ENCODE results near the gene PAQR3. TPM values are rescaled to one million over a fixed set of nuclear protein-coding genes. Genes with fewer than 3 reads are reported as not detected.
"Not testable (repeated sequence)": the region's sequence is repeated elsewhere in the genome, so short reads cannot be mapped to it uniquely, and the experiment has no call there.

PAQR3 gene
- total RNA-seq, 2 experiments from 2014 or later = 7.8 to 8.8 TPM

DNA sequence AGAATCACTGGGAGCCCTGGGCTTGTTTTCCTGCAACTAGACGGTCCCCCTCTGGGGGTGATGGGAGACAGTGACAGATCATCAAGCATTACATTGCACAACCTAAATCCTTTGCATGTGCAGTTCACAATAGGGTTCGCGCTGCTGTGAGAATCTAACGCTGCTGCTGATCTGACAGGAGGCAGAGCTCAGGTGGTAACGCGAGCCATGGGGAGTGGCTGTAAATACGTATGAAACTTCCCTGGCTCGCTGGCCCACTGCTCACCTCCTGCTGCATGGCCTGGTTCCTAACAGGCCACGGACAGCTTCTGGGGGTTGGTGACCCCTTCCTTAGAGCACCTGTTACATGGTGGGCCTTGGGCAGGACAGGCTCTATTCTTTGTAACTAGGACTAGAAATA lies 10.4 kb downstream of the PAQR3 start:
- CTCF ChIA-PET = no interaction called here

DNA sequence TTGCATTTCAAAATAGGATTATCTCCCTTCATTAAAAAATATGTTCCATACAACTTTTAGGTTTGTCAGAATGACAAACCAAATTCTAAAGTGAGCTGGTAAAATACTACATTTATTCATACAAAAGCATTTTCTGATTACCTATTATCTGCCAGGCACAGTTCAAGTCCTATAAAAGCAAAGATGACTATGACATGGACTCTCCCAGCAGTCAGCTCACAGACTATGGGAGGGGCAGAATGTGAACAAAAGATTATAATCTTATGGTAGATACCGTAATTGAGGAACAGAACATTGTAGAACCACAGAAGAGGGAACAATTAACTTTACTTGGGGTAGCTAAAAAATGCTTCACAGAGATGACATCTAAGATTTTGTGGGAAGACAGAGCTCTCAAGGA lies 12.4 kb downstream of the PAQR3 start:
- peaks cover 44% of the 10 kb centered on the region for H3K36me3 Mint-ChIP-seq (ENCODE audit: low read depth)

More for the DNA sequence above, 10.4 kb downstream of the PAQR3 start:
- no peak overlapping the region for H3K27ac Mint-ChIP-seq
- POLR2A ChIA-PET = no interaction called here
- DNase-seq (no peak), ATAC-seq (no peak)
- H3K4me1 Mint-ChIP-seq = peaks cover under 1% of the 10 kb centered on the region
- H3K36me3 Mint-ChIP-seq (ENCODE audit: low read depth) = peaks cover 34% of the 10 kb centered on the region
- intact Hi-C loops (cut with DNase I, micrococcal nuclease) = no loop called here
- H3K27me3 Mint-ChIP-seq = no peaks in the 10 kb centered on the region
- no peak overlapping the region for H3K4me3 Mint-ChIP-seq
- H3K9me3 Mint-ChIP-seq (ENCODE audit: low read depth) = no peaks in the 10 kb centered on the region

DNA sequence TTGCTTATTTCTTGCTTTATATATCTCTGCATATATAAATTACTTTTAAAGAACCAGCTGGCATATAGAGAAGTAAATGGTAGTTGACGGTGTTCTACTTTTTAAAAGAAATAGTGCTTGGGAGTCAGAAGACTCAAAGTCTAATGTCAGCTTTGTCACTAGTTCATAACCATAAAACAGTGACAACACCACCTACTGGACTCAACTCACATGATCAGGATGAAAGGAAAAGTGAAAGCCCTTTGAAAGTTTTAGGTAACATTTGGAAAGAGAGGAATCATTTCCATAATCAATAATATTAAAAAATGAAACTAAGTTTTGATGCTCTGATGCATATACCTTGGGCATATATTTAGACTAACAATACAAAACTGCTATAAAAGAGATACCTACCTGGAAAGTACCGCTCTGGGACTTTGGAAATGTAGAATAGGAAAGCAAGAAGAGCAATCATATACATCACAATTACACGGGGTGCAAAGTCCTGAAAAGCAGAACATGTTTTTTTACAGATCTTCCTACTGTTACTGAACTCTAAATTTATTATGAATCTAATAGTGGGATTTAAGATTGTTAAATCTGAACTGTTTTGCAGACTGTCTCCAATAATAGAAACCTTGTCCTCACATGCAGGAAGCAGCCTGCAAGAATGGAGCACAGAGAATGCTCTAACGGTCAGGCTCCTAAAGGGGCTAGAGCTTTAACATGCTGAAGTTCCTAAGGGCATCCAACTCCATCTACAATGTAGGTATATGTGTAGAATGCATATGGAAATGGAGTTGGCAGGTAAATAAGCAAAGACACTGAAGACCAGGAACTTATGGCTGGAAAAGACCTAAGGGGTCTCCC lies 15.6 kb downstream of the PAQR3 start:
- POLR2A ChIA-PET = no interaction called here
- Mint-ChIP-seq H3K9me3 (ENCODE audit: low read depth) (no peaks in the 10 kb centered on the region), H3K27me3 (no peaks in the 10 kb centered on the region), H3K4me3 (no peak overlapping the region), H3K36me3 (ENCODE audit: low read depth) (peaks cover 29% of the 10 kb centered on the region), H3K4me1 (peaks cover 4% of the 10 kb centered on the region), H3K27ac (peak overlapping the region; percentile 48)
- intact Hi-C loops (cut with DNase I, micrococcal nuclease) = no loop called here
- no peak for DNase-seq
- ATAC-seq = no peak
- CTCF ChIA-PET = no interaction called here

More for the DNA sequence above, 12.4 kb downstream of the PAQR3 start:
- no peak overlapping the region for H3K4me3 Mint-ChIP-seq
- POLR2A ChIA-PET = no interaction called here
- intact Hi-C loops (cut with DNase I, micrococcal nuclease) = no loop called here
- no peaks in the 10 kb centered on the region for H3K9me3 Mint-ChIP-seq (ENCODE audit: low read depth)
- peaks cover 4% of the 10 kb centered on the region for H3K4me1 Mint-ChIP-seq
- H3K27ac Mint-ChIP-seq = no peak overlapping the region
- ATAC-seq = no peak
- H3K27me3 Mint-ChIP-seq = no peaks in the 10 kb centered on the region
- CTCF ChIA-PET = interaction anchor here (0.9 to 1.4 kb wide), 4 partner anchors 9 to 31 kb away, joined by 3 to 4 read pairs (median 3); partner anchors contain the start of gene PAQR3
- DNase-seq = no peak

DNA sequence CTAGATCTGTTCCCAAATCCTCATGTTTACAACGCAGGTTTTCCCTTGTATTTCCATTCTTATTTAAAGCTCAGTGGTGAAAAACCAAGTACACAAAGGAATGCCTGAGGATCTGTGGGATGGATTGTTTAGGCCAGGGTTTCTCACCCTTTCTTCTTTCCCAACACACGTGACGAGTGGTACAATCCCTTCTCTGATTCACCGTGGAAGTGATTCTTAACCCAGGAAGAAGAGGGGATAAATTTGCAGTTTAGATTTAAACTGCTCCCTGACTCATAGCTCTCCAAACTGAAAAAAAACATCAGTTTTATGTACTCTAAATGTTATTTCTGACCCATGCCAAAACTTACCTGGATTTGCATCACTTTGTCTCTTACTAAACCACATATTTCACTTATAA lies 17.0 kb downstream of the PAQR3 start:
- H3K36me3 Mint-ChIP-seq (ENCODE audit: low read depth) = peaks cover 23% of the 10 kb centered on the region
- ChIA-PET POLR2A (no interaction called here), CTCF (interaction anchor here (1.3 kb wide), 1 partner anchor 310 kb away, joined by 3 read pairs; no protein-coding TSS in a partner anchor)
- DNase-seq = no peak
- intact Hi-C loops (cut with DNase I, micrococcal nuclease) = no loop called here
- no peak overlapping the region for H3K4me3 Mint-ChIP-seq
- ATAC-seq = no peak
- H3K4me1 Mint-ChIP-seq = peaks cover 4% of the 10 kb centered on the region
- H3K27me3 Mint-ChIP-seq = no peaks in the 10 kb centered on the region
- no peak overlapping the region for H3K27ac Mint-ChIP-seq
- no peaks in the 10 kb centered on the region for H3K9me3 Mint-ChIP-seq (ENCODE audit: low read depth)

DNA sequence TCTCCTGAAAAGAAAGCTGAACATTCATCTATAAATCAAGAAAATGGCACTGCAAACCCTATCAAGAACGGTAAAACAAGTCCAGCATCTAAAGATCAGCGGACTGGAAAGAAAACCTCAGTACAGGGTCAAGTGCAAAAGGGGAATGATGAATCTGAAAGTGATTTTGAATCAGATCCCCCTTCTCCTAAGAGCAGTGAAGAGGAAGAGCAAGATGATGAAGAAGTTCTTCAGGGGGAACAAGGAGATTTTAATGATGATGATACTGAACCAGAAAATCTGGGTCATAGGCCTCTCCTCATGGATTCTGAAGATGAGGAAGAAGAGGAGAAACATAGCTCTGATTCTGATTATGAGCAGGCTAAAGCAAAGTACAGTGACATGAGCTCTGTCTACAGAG lies 28.6 kb downstream of the PAQR3 start:
- Mint-ChIP-seq H3K4me3 (no peak overlapping the region), H3K9me3 (ENCODE audit: low read depth) (no peaks in the 10 kb centered on the region), H3K36me3 (ENCODE audit: low read depth) (peaks cover 19% of the 10 kb centered on the region), H3K27ac (no peak overlapping the region), H3K4me1 (no peaks in the 10 kb centered on the region), H3K27me3 (no peaks in the 10 kb centered on the region)
- no peak for DNase-seq
- intact Hi-C loops (cut with DNase I, micrococcal nuclease) = no loop called here
- ATAC-seq = no peak
- POLR2A ChIA-PET = interaction anchor here (0.6 kb wide), 1 partner anchor 227 kb away, joined by 4 read pairs; no protein-coding TSS in a partner anchor
- CTCF ChIA-PET = no interaction called here

DNA sequence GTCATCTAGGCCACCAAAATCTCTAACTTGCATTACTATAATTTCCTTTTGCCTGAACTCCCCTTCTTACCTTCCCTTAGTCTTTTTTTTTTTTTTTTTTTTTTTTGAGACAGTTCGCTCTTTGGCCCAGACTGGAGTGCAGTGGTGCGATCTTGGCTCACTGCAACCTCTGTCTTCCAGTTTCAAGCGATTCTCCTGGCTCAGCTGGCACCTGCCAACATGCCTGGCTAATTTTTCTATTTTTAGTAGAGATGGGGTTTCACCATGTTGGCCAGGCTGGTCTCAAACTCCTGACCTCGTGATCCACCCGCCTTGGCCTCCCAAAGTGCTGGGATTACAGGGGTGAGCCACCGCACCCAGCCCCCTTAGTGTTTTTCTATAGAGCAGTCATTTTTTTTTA lies 30.3 kb downstream of the PAQR3 start:
- H3K27ac Mint-ChIP-seq; POLR2A ChIA-PET; H3K4me1 Mint-ChIP-seq; H3K4me3 Mint-ChIP-seq; ATAC-seq; H3K27me3 Mint-ChIP-seq; DNase-seq; H3K9me3 Mint-ChIP-seq (ENCODE audit: low read depth); CTCF ChIA-PET; intact Hi-C loops (cut with DNase I, micrococcal nuclease): not testable (repeated sequence)
- H3K36me3 Mint-ChIP-seq (ENCODE audit: low read depth) = peaks cover 19% of the 10 kb centered on the region

DNA sequence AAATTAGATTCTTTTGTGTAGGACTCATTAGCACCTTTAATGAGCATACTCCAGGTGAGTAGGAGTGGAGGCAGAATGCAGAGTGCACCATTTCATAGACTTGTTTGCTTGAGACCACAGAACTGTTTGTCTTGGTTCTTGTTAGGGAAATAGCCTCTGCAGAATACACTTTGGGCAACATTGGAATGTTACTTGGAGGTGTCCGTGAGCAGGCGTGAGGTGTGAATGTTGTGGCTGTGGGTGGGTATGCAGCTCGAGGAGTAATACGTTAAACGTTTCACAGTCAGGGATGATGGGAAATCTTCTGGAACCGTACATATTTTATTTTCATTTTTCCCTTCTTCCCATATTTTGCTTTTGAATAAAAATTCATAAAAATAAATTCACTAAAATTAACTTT lies 31.6 kb downstream of the PAQR3 start:
- Mint-ChIP-seq H3K9me3 (ENCODE audit: low read depth) (no peaks in the 10 kb centered on the region), H3K4me3 (no peak overlapping the region), H3K27me3 (no peaks in the 10 kb centered on the region), H3K4me1 (no peaks in the 10 kb centered on the region), H3K36me3 (ENCODE audit: low read depth) (peaks cover 19% of the 10 kb centered on the region), H3K27ac (no peak overlapping the region)
- DNase-seq = no peak
- ChIA-PET CTCF (no interaction called here), POLR2A (no interaction called here)
- ATAC-seq = no peak
- intact Hi-C loops (cut with DNase I, micrococcal nuclease) = no loop called here

DNA sequence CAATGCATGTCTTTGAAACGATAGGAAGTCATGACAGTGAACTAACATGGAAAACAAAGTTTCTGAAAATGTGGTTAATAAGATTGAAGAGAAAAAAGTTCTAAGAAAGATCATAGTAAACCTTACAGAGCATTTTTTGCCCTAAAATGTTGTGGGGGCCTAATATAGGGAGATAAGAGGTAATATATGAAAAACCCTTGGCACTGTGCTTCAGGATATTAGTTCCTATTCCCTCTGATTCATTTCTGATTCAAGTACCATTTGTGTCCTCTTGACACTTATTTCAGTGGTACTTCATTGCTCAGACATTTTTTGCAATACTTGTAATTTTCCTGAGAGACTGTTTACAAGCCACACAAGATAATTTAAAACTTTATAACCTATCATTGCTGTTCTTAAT lies 35.1 kb downstream of the PAQR3 start:
- intact Hi-C loops (cut with DNase I, micrococcal nuclease) = no loop called here
- Mint-ChIP-seq H3K4me1 (no peaks in the 10 kb centered on the region), H3K9me3 (ENCODE audit: low read depth) (no peaks in the 10 kb centered on the region), H3K27me3 (no peaks in the 10 kb centered on the region), H3K27ac (no peak overlapping the region), H3K4me3 (no peak overlapping the region), H3K36me3 (ENCODE audit: low read depth) (no peaks in the 10 kb centered on the region)
- POLR2A ChIA-PET = no interaction called here
- no peak for DNase-seq
- ATAC-seq = no peak
- CTCF ChIA-PET = no interaction called here

DNA sequence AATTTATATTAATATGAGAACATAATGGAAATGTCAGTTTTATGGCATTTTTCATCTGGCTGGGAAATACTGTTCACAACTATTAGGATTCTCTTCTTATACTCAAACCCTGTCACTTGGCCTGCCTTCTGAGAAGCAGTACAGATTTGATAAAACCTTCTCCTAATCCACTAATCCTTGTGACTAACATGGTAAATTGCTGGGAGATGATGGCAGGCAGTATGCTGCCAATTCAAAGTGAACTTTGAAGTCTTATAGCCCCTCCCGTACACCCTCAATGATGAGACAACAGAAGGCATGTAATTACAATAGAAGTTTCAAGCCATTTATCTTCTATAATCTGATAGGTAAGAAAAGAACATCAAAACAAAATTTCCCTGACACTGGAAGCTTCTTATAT lies 36.9 kb downstream of the PAQR3 start:
- no peak for ATAC-seq
- no peak overlapping the region for H3K27ac Mint-ChIP-seq
- H3K4me1 Mint-ChIP-seq = no peaks in the 10 kb centered on the region
- no peaks in the 10 kb centered on the region for H3K36me3 Mint-ChIP-seq (ENCODE audit: low read depth)
- H3K27me3 Mint-ChIP-seq = no peaks in the 10 kb centered on the region
- no peaks in the 10 kb centered on the region for H3K9me3 Mint-ChIP-seq (ENCODE audit: low read depth)
- DNase-seq = no peak
- no peak overlapping the region for H3K4me3 Mint-ChIP-seq
- CTCF ChIA-PET = no interaction called here
- POLR2A ChIA-PET = no interaction called here
- intact Hi-C loops (cut with DNase I, micrococcal nuclease) = no loop called here

DNA sequence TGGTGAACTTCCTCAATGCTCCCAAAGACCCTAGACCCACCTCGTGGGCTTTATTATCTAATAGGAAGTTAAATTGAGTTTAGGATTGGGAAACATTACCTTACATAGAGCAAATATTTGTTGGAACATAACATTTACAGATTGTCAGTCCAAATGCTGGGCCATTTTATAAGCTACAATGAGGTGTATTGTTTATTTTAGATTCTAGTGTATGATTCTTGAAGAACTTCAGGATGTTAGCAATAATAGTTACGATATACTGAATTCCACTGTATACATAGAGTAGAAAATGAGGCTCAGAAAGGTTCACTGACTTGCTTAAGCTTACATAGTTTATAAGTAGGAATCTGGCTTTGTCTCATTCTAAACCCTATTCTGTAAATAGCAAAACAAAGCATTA lies 37.4 kb downstream of the PAQR3 start:
- POLR2A ChIA-PET = no interaction called here
- H3K27me3 Mint-ChIP-seq = no peaks in the 10 kb centered on the region
- intact Hi-C loops (cut with DNase I, micrococcal nuclease) = no loop called here
- no peaks in the 10 kb centered on the region for H3K4me1 Mint-ChIP-seq
- no peaks in the 10 kb centered on the region for H3K36me3 Mint-ChIP-seq (ENCODE audit: low read depth)
- DNase-seq = no peak
- H3K9me3 Mint-ChIP-seq (ENCODE audit: low read depth) = no peaks in the 10 kb centered on the region
- CTCF ChIA-PET = no interaction called here
- no peak overlapping the region for H3K27ac Mint-ChIP-seq
- no peak overlapping the region for H3K4me3 Mint-ChIP-seq
- no peak for ATAC-seq

DNA sequence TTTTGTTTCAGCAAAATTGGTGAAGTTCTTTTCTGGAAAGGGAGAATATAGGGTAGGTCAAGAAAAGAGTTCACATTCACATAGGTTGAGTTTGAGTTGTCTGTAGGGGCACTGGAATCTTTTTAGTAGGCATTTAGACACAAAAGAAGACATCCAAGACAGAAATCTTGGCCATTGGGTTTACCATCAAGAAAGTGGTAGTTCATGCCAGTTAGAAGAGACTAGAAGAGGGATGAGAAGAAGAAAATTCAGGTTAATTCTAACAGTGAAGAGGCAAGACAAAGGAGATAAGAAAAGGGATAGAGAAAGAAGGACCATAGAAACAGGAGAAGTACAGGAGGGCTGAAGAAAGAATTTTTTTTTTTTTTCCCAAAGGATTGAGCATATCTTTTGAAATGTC lies 39.9 kb downstream of the PAQR3 start:
- intact Hi-C loops (cut with DNase I, micrococcal nuclease) = no loop called here
- Mint-ChIP-seq H3K4me1 (no peaks in the 10 kb centered on the region), H3K27ac (no peak overlapping the region), H3K9me3 (ENCODE audit: low read depth) (no peaks in the 10 kb centered on the region), H3K27me3 (no peaks in the 10 kb centered on the region), H3K36me3 (ENCODE audit: low read depth) (peaks cover 7% of the 10 kb centered on the region), H3K4me3 (no peak overlapping the region)
- POLR2A ChIA-PET = no interaction called here
- ATAC-seq (no peak), DNase-seq (no peak)
- CTCF ChIA-PET = interaction anchor here (2.3 kb wide), 1 partner anchor 54 kb away, joined by 5 read pairs; no protein-coding TSS in a partner anchor

DNA sequence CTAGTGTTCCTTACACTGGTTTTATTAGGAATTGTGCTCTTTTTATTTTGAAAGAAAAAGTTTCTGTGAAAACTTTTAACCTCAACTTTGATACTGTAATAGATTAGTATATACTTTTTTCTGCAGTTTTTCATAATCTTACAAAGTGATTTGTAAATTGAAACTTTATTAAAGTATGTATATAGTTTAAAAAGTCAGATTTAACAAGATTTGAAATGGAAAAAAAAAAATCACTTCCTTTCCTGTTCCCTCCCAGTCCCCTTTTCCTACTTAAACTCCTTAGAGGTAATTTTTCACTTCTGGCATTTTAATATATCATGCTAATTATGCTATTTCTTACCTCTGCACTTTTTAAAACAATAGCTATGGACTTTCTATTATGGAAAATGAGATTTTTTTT lies 49.3 kb downstream of the PAQR3 start:
- no peaks in the 10 kb centered on the region for H3K27me3 Mint-ChIP-seq
- CTCF ChIA-PET = no interaction called here
- POLR2A ChIA-PET = no interaction called here
- peaks cover 10% of the 10 kb centered on the region for H3K36me3 Mint-ChIP-seq (ENCODE audit: low read depth)
- intact Hi-C loops (cut with DNase I, micrococcal nuclease) = no loop called here
- H3K4me3 Mint-ChIP-seq = no peak overlapping the region
- no peaks in the 10 kb centered on the region for H3K9me3 Mint-ChIP-seq (ENCODE audit: low read depth)
- H3K27ac Mint-ChIP-seq = no peak overlapping the region
- no peak for DNase-seq
- H3K4me1 Mint-ChIP-seq = no peaks in the 10 kb centered on the region
- ATAC-seq = no peak
